Neural progenitor cell (in vitro differentiated cells): ENCODE results near the gene SPOCK1. TPM values are rescaled to one million over a fixed set of nuclear protein-coding genes. Genes with fewer than 3 reads are reported as not detected.

ENCODE experiments used
- DNase-seq: peaks from one replicate; pipeline ENCODE4 v3.0.0-alpha.2; 2016; ENCODE audit warnings: low spot score
- H2AFZ ChIP-seq: fragments of 200-600 bp; sonication (generic); replicated peaks from 2 replicates; pipeline ENCODE4 v1.6.1; 2016; ENCODE audit warnings: antibody characterized with exemption
- H3F3A ChIP-seq: fragments of 200-600 bp; sonication (generic); 2 replicates; pipeline ENCODE4 v1.6.1; 2016; ENCODE audit warnings: antibody characterized with exemption, low read depth
- H3K27ac ChIP-seq: fragments of 200-600 bp; sonication (generic); 2 replicates; pipeline ENCODE4 v1.5.1; 2016; ENCODE audit warnings: mild to moderate bottlenecking
- H3K27me3 ChIP-seq: fragments of 200-600 bp; sonication (generic); 2 replicates; pipeline ENCODE4 v1.6.1; 2016; ENCODE audit warnings: mild to moderate bottlenecking, moderate library complexity
- H3K36me3 ChIP-seq: fragments of 200-600 bp; sonication (generic); 2 replicates; pipeline ENCODE4 v1.5.1; 2016
- H3K4me1 ChIP-seq: fragments of 200-600 bp; sonication (generic); 2 replicates; pipeline ENCODE4 v1.6.1; 2016; ENCODE audit warnings: mixed run types
- H3K4me2 ChIP-seq: fragments of 200-600 bp; sonication (generic); 2 replicates; pipeline ENCODE4 v1.6.1; 2016
- H3K4me3 ChIP-seq: fragments of 200-600 bp; sonication (generic); 2 replicates; pipeline ENCODE4 v1.5.1; 2016
- H3K79me2 ChIP-seq: fragments of 200-600 bp; sonication (generic); 2 replicates; pipeline ENCODE4 v1.6.1; 2016; ENCODE audit warnings: low read depth
- H3K9ac ChIP-seq: fragments of 200-600 bp; sonication (generic); 2 replicates; pipeline ENCODE4 v1.6.1; 2016
- H3K9me3 ChIP-seq: fragments of 200-600 bp; sonication (generic); 2 replicates; pipeline ENCODE4 v1.5.1; 2016; ENCODE audit warnings: low read depth
- H4K20me1 ChIP-seq: fragments of 200-600 bp; sonication (generic); 2 replicates; pipeline ENCODE4 v1.6.1; 2016; ENCODE audit warnings: low read depth
- H3K27ac Mint-ChIP-seq: 3 replicates; pipeline ENCODE4 v1.8.0; 2021; ENCODE audit warnings: mixed read lengths
- H3K27me3 Mint-ChIP-seq: 2 replicates; pipeline ENCODE4 v1.8.0; 2022; ENCODE audit warnings: low read depth, mild to moderate bottlenecking, inconsistent platforms, moderate library complexity, mixed read lengths; ENCODE audit not compliant: insufficient read depth
- H3K36me3 Mint-ChIP-seq: 3 replicates; pipeline ENCODE4 v1.8.0; 2021; ENCODE audit warnings: mixed read lengths
- H3K4me1 Mint-ChIP-seq: 3 replicates; pipeline ENCODE4 v1.8.0; 2021; ENCODE audit warnings: mixed read lengths
- H3K4me3 Mint-ChIP-seq: 3 replicates; pipeline ENCODE4 v1.8.0; 2021; ENCODE audit warnings: mild to moderate bottlenecking, moderate library complexity, mixed read lengths
- H3K9me3 Mint-ChIP-seq: 3 replicates; pipeline ENCODE4 v1.8.0; 2020; ENCODE audit warnings: mixed read lengths
- EZH2 ChIP-seq: fragments of 200-600 bp; sonication (generic); IDR thresholded peaks from 2 replicates; pipeline ENCODE4 v1.6.1; 2017; ENCODE audit warnings: antibody characterized with exemption, mild to moderate bottlenecking, moderate library complexity
- EZH2phosphoT487 ChIP-seq: fragments of 200-600 bp; sonication (generic); IDR thresholded peaks from 2 replicates; pipeline ENCODE4 v1.6.1; 2017; ENCODE audit warnings: antibody characterized with exemption
- total RNA-seq: library from RNA; depleted of rRNA; stranded (reverse); fragments of >200 nt; gene quantifications from 2 replicates; pipeline ENCODE4 v1.2.3, GENCODE V29; 2015; ENCODE audit warnings: low replicate concordance
- TF ChIP-seq, protein P1 (sequence below): fragments of 200-600 bp; sonication (generic); IDR thresholded peaks from 2 replicates; pipeline ENCODE4 v1.5.1; 2017; ENCODE audit warnings: antibody characterized with exemption, mild to moderate bottlenecking

SPOCK1 gene
- total RNA-seq, 1 donor from 2014 or later, result 6.9 TPM

DNA sequence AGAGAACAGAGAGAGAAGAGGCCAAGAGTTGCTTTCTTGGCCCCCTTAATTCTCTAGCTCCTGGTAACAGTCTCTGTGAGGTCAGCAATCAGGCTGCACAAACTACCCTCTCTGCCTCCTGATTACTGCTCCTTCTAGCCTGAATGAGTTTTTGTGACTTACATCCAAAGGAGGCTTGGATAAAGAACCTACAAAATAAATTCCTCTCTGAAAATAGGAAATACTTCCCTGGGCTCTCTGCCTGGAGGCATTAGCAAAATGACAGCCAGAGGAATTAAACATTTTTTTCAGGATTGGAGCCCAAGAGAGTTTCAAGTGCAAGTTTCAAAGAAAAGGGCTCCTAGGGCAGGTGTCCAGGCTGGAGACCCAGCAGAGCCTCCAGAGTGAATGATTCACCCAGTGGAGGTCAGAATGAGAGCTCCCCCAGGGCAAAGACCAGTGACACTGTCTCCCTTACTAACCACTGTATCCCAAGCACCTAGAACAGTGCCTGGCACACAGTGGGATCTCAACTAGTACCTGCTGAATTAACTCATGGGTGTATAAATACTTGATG lies 162.5 kb downstream of the SPOCK1 start:
- H3K79me2 ChIP-seq, result no peaks in the 10 kb centered on the region
- H4K20me1 ChIP-seq, result no peaks in the 10 kb centered on the region
- H3K9me3 ChIP-seq, result no peaks in the 10 kb centered on the region
- H3K4me1 Mint-ChIP-seq, result no peaks in the 10 kb centered on the region
- no peak overlapping the region for H3K4me2 ChIP-seq
- no peaks in the 10 kb centered on the region for H3F3A ChIP-seq
- TF ChIP-seq, protein P1, sequence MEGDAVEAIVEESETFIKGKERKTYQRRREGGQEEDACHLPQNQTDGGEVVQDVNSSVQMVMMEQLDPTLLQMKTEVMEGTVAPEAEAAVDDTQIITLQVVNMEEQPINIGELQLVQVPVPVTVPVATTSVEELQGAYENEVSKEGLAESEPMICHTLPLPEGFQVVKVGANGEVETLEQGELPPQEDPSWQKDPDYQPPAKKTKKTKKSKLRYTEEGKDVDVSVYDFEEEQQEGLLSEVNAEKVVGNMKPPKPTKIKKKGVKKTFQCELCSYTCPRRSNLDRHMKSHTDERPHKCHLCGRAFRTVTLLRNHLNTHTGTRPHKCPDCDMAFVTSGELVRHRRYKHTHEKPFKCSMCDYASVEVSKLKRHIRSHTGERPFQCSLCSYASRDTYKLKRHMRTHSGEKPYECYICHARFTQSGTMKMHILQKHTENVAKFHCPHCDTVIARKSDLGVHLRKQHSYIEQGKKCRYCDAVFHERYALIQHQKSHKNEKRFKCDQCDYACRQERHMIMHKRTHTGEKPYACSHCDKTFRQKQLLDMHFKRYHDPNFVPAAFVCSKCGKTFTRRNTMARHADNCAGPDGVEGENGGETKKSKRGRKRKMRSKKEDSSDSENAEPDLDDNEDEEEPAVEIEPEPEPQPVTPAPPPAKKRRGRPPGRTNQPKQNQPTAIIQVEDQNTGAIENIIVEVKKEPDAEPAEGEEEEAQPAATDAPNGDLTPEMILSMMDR, result no peak
- no peak for TF ChIP-seq EZH2
- no peak for TF ChIP-seq EZH2phosphoT487
- H3K9ac ChIP-seq, result no peak overlapping the region
- no peaks in the 10 kb centered on the region for H3K36me3 ChIP-seq
- no peak overlapping the region for H3K4me3 Mint-ChIP-seq
- no peak overlapping the region for H3K27ac Mint-ChIP-seq
- H3K27me3 ChIP-seq, result no peaks in the 10 kb centered on the region
- H3K27ac ChIP-seq, result no peak overlapping the region
- no peaks in the 10 kb centered on the region for H3K36me3 Mint-ChIP-seq
- H3K9me3 Mint-ChIP-seq, result peaks cover 5% of the 10 kb centered on the region
- no peak overlapping the region for H2AFZ ChIP-seq
- DNase-seq, result no peak
- peaks cover 3% of the 10 kb centered on the region for H3K27me3 Mint-ChIP-seq
- H3K4me3 ChIP-seq, result no peak overlapping the region
- no peaks in the 10 kb centered on the region for H3K4me1 ChIP-seq

DNA sequence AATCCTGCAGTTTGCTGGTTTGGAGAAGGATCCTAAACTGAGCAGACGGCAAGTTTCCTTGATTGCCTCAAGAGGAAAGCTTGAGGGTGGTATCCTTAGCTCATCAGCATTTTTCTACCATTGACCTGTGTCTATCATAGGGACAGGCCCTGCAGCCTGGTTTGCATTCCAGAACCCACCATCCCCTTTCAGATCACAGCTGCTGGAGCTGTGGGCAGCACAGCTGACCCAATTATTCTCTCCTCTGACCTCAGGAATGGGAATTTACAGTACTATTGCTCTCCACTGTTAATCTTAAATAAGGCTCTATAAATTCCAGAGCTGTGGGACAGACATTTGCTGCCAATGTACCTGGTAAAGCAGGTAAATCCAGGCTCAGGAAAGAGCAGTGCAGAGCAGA lies 163.0 kb downstream of the SPOCK1 start:
- H3K4me2 ChIP-seq, result no peak overlapping the region
- H3K4me3 ChIP-seq, result no peak overlapping the region
- no peaks in the 10 kb centered on the region for H3F3A ChIP-seq
- TF ChIP-seq EZH2phosphoT487 (no peak), EZH2 (no peak)
- no peak overlapping the region for H3K27ac Mint-ChIP-seq
- H3K9me3 ChIP-seq, result no peaks in the 10 kb centered on the region
- no peaks in the 10 kb centered on the region for H3K27me3 ChIP-seq
- no peaks in the 10 kb centered on the region for H3K4me1 ChIP-seq
- peaks cover 3% of the 10 kb centered on the region for H3K27me3 Mint-ChIP-seq
- no peak overlapping the region for H2AFZ ChIP-seq
- no peaks in the 10 kb centered on the region for H3K36me3 Mint-ChIP-seq
- DNase-seq, result no peak
- no peaks in the 10 kb centered on the region for H3K36me3 ChIP-seq
- no peaks in the 10 kb centered on the region for H3K4me1 Mint-ChIP-seq
- H3K9ac ChIP-seq, result no peak overlapping the region
- no peak overlapping the region for H3K27ac ChIP-seq
- H3K4me3 Mint-ChIP-seq, result no peak overlapping the region
- H3K9me3 Mint-ChIP-seq, result peaks cover 5% of the 10 kb centered on the region
- no peaks in the 10 kb centered on the region for H3K79me2 ChIP-seq
- H4K20me1 ChIP-seq, result no peaks in the 10 kb centered on the region

DNA sequence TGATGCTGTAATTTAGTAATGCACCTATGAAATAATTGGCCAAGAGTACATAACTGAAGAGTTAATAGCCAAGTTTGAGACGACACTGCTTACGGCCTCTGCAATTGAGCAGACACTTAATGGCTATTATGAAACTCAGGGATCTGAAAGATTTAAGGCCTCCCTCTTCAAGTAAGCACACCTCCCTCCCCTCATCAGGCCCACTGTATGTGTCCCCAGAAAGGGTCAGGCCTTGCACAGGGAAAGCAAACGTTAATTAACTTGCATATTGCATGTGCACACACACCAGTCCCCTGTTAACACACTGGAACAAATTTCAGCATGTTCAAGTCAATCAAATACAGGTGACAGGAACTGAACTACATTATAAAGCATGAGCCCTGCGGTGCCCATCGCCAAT lies 163.6 kb downstream of the SPOCK1 start:
- DNase-seq, result no peak
- TF ChIP-seq EZH2phosphoT487 (no peak), EZH2 (no peak)
- TF ChIP-seq, protein P1, result no peak
- Histone ChIP-seq H3K9ac (no peak overlapping the region), H4K20me1 (no peaks in the 10 kb centered on the region), H3K4me2 (no peak overlapping the region), H3K27ac (no peak overlapping the region), H3K9me3 (no peaks in the 10 kb centered on the region), H3F3A (no peaks in the 10 kb centered on the region), H3K27me3 (no peaks in the 10 kb centered on the region), H2AFZ (no peak overlapping the region), H3K79me2 (no peaks in the 10 kb centered on the region), H3K4me1 (no peaks in the 10 kb centered on the region), H3K4me3 (no peak overlapping the region), H3K36me3 (no peaks in the 10 kb centered on the region)
- no peak overlapping the region for H3K4me3 Mint-ChIP-seq
- H3K27me3 Mint-ChIP-seq, result peaks cover 3% of the 10 kb centered on the region
- H3K27ac Mint-ChIP-seq, result no peak overlapping the region
- no peaks in the 10 kb centered on the region for H3K4me1 Mint-ChIP-seq
- no peaks in the 10 kb centered on the region for H3K36me3 Mint-ChIP-seq
- peaks cover 5% of the 10 kb centered on the region for H3K9me3 Mint-ChIP-seq

GRCh38 chr5:137333928-137334327 lies 165.2 kb downstream of the SPOCK1 start:
- no peaks in the 10 kb centered on the region for H3K36me3 Mint-ChIP-seq
- no peak overlapping the region for H3K9ac ChIP-seq
- TF ChIP-seq EZH2phosphoT487 (no peak), EZH2 (no peak)
- TF ChIP-seq, protein P1, result no peak
- H3K36me3 ChIP-seq, result no peaks in the 10 kb centered on the region
- no peak overlapping the region for H3K27ac ChIP-seq
- no peaks in the 10 kb centered on the region for H3K27me3 ChIP-seq
- no peak overlapping the region for H3K4me3 Mint-ChIP-seq
- no peaks in the 10 kb centered on the region for H4K20me1 ChIP-seq
- no peak overlapping the region for H3K27ac Mint-ChIP-seq
- no peaks in the 10 kb centered on the region for H3K4me1 ChIP-seq
- H3K79me2 ChIP-seq, result no peaks in the 10 kb centered on the region
- peaks cover 4% of the 10 kb centered on the region for H3K27me3 Mint-ChIP-seq
- H3K4me1 Mint-ChIP-seq, result no peaks in the 10 kb centered on the region
- peaks cover 3% of the 10 kb centered on the region for H3K9me3 Mint-ChIP-seq
- no peaks in the 10 kb centered on the region for H3K9me3 ChIP-seq
- no peak overlapping the region for H3K4me3 ChIP-seq
- DNase-seq, result no peak
- H3K4me2 ChIP-seq, result no peak overlapping the region
- H3F3A ChIP-seq, result no peaks in the 10 kb centered on the region
- no peak overlapping the region for H2AFZ ChIP-seq
